HepG2 (cell line): Measurements from ENCODE around the gene FMOD. TPM values are rescaled to one million over a fixed set of nuclear protein-coding genes. Genes with fewer than 3 reads are reported as not detected.

Experiments used
- ADNP ChIP-seq: sonication (generic); formaldehyde crosslinking; IDR thresholded peaks from 2 replicates; pipeline ENCODE4 v1.4.0; 2020; ENCODE audit warnings: missing genetic modification reagents
- CBFB ChIP-seq: sonication (generic); formaldehyde crosslinking; IDR thresholded peaks from 2 replicates; pipeline ENCODE4 v1.4.0; 2020; ENCODE audit warnings: missing genetic modification reagents
- HNF1B ChIP-seq: sonication (generic); formaldehyde crosslinking; IDR thresholded peaks from 2 replicates; pipeline ENCODE4 v1.5.1; 2020; ENCODE audit warnings: mild to moderate bottlenecking, moderate library complexity, missing genetic modification reagents
- IKZF4 ChIP-seq: sonication (generic); formaldehyde crosslinking; IDR thresholded peaks from 2 replicates; pipeline ENCODE4 v1.5.1; 2020; ENCODE audit warnings: borderline replicate concordance, mild to moderate bottlenecking, low read depth, missing genetic modification reagents; ENCODE audit errors: not compliant biosample characterization
- JUN ChIP-seq: sonication (generic); formaldehyde crosslinking; IDR thresholded peaks from 2 replicates; pipeline ENCODE4 v1.4.0; 2020; ENCODE audit warnings: mild to moderate bottlenecking, missing genetic modification reagents
- MED13 ChIP-seq: sonication (generic); formaldehyde crosslinking; IDR thresholded peaks from 2 replicates; pipeline ENCODE4 v1.5.0; 2020; ENCODE audit warnings: missing genetic modification reagents
- PHF5A ChIP-seq: IDR thresholded peaks from one replicate; pipeline ENCODE4 v1.6.1; 2018; ENCODE audit warnings: low read depth, missing genetic modification reagents; ENCODE audit not compliant: unreplicated experiment
- POGZ ChIP-seq: sonication (generic); formaldehyde crosslinking; IDR thresholded peaks from 2 replicates; pipeline ENCODE4 v1.4.0; 2020; ENCODE audit warnings: mild to moderate bottlenecking, missing genetic modification reagents
- PRDM10 ChIP-seq: sonication (generic); formaldehyde crosslinking; IDR thresholded peaks from 2 replicates; pipeline ENCODE4 v1.4.0; 2020; ENCODE audit warnings: low read depth, missing genetic modification reagents
- RXRA ChIP-seq: sonication (generic); formaldehyde crosslinking; IDR thresholded peaks from 2 replicates; pipeline ENCODE4 v1.5.1; 2020; ENCODE audit warnings: missing genetic modification reagents
- STAG1 ChIP-seq: sonication (generic); formaldehyde crosslinking; IDR thresholded peaks from 2 replicates; pipeline ENCODE4 v1.4.0; 2020; ENCODE audit warnings: missing genetic modification reagents
- TRIM24 ChIP-seq: sonication (generic); formaldehyde crosslinking; IDR thresholded peaks from 2 replicates; pipeline ENCODE4 v1.8.0; 2022; ENCODE audit warnings: mild to moderate bottlenecking, missing genetic modification reagents
- ZFYVE20 ChIP-seq: sonication (generic); formaldehyde crosslinking; IDR thresholded peaks from 2 replicates; pipeline ENCODE4 v1.8.0; 2023; ENCODE audit warnings: low read depth, mild to moderate bottlenecking, moderate library complexity, missing genetic modification reagents, borderline replicate concordance
- ZNF205 ChIP-seq: IDR thresholded peaks from 2 replicates; pipeline ENCODE4 v1.6.1; 2018; ENCODE audit warnings: missing biosample characterization, missing genetic modification reagents
- ZNF382 ChIP-seq: sonication (generic); formaldehyde crosslinking; IDR thresholded peaks from 2 replicates; pipeline ENCODE4 v1.5.0; 2020; ENCODE audit warnings: missing genetic modification reagents, mild to moderate bottlenecking, borderline replicate concordance
- ZNF567 ChIP-seq: sonication (generic); formaldehyde crosslinking; IDR thresholded peaks from 2 replicates; pipeline ENCODE4 v1.8.1; 2023; ENCODE audit warnings: mild to moderate bottlenecking, missing genetic modification reagents, borderline replicate concordance
- ZNF598 ChIP-seq: sonication (generic); formaldehyde crosslinking; IDR thresholded peaks from 2 replicates; pipeline ENCODE4 v1.5.1; 2020; ENCODE audit warnings: mild to moderate bottlenecking, missing genetic modification reagents, borderline replicate concordance
- ZNF607 ChIP-seq: sonication (generic); formaldehyde crosslinking; IDR thresholded peaks from 2 replicates; pipeline ENCODE4 v1.5.1; 2020; ENCODE audit warnings: missing genetic modification reagents, mild to moderate bottlenecking, borderline replicate concordance
- ZNF678 ChIP-seq: sonication (generic); formaldehyde crosslinking; IDR thresholded peaks from 2 replicates; pipeline ENCODE4 v1.4.0; 2020; ENCODE audit warnings: mild to moderate bottlenecking, missing genetic modification reagents
- ZNF816 ChIP-seq: sonication (generic); formaldehyde crosslinking; IDR thresholded peaks from 2 replicates; pipeline ENCODE4 v1.8.0; 2022; ENCODE audit warnings: missing genetic modification reagents, mild to moderate bottlenecking, borderline replicate concordance
- ZNF879 ChIP-seq: sonication (generic); formaldehyde crosslinking; IDR thresholded peaks from 2 replicates; pipeline ENCODE4 v1.8.1; 2023; ENCODE audit warnings: missing genetic modification reagents
- ZSCAN21 ChIP-seq: sonication (generic); formaldehyde crosslinking; IDR thresholded peaks from 2 replicates; pipeline ENCODE4 v1.8.0; 2022; ENCODE audit warnings: mild to moderate bottlenecking, missing genetic modification reagents, moderate library complexity, borderline replicate concordance
- polyA plus RNA-seq, 8 experiments: library from polyadenylated mRNA; depleted of rRNA in 3 of 8; stranded (reverse) in 7 of 8; unstranded in 1 of 8; fragments of >200 nt; fragmentation: Illumina TruSeq in 4 of 8; extraction: Trizol in 4 of 8; gene quantifications; 2 replicates each; pipeline versions ENCODE4 v1.2.1 to v1.2.3, GENCODE V29; 2011 to 2016; ENCODE audit warnings: low read depth in 4 of 8, missing spikeins in 1 of 8, mixed read lengths in 1 of 8; ENCODE audit not compliant: insufficient read depth in 1 of 8
- total RNA-seq, 5 experiments: library from RNA; depleted of rRNA; stranded (reverse); fragments of >200 nt; fragmentation: Illumina TruSeq; extraction: Trizol; gene quantifications; 2 replicates each; pipeline ENCODE4 v1.2.3, GENCODE V29; 2016; ENCODE audit warnings: low read depth in 1 of 5
- TF ChIP-seq, protein P1 (sequence below): sonication (generic); formaldehyde crosslinking; IDR thresholded peaks from 2 replicates; pipeline ENCODE4 v1.5.1; 2020; ENCODE audit warnings: missing genetic modification reagents, mild to moderate bottlenecking, borderline replicate concordance

The FMOD gene
- total and polyA plus RNA-seq, 2 of the 13 experiments (the other 11 are each of a cell fraction or from before 2014, with no cell fraction given): 0.08 TPM; not detected in 1

- no peak for TF ChIP-seq ZNF567 (CRISPR knock-in tag)
- no peak for TF ChIP-seq PHF5A (CRISPR knock-in tag)
- TF ChIP-seq STAG1: peak; percentile 83
- TF ChIP-seq JUN: no peak
- no peak for TF ChIP-seq ZNF607 (CRISPR knock-in tag)
- TF ChIP-seq MED13: no peak
- TF ChIP-seq, protein P1, sequence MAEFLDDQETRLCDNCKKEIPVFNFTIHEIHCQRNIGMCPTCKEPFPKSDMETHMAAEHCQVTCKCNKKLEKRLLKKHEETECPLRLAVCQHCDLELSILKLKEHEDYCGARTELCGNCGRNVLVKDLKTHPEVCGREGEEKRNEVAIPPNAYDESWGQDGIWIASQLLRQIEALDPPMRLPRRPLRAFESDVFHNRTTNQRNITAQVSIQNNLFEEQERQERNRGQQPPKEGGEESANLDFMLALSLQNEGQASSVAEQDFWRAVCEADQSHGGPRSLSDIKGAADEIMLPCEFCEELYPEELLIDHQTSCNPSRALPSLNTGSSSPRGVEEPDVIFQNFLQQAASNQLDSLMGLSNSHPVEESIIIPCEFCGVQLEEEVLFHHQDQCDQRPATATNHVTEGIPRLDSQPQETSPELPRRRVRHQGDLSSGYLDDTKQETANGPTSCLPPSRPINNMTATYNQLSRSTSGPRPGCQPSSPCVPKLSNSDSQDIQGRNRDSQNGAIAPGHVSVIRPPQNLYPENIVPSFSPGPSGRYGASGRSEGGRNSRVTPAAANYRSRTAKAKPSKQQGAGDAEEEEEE (CRISPR knock-in tag): no peak
- TF ChIP-seq ZNF382 (CRISPR knock-in tag): no peak
- no peak for TF ChIP-seq ZSCAN21 (CRISPR knock-in tag)
- TF ChIP-seq IKZF4 (CRISPR knock-in tag): no peak
- TF ChIP-seq CBFB: no peak
- no peak for TF ChIP-seq ZNF598
- no peak for TF ChIP-seq ZFYVE20 (CRISPR knock-in tag)
- TF ChIP-seq RXRA: no peak
- no peak for TF ChIP-seq ZNF816
- no peak for TF ChIP-seq ZNF205
- TF ChIP-seq POGZ (CRISPR knock-in tag): no peak
- no peak for TF ChIP-seq PRDM10 (CRISPR knock-in tag)
- TF ChIP-seq HNF1B: 0 out of 2 replicates have a peak, but pooled peaks have one; percentile 31
- TF ChIP-seq TRIM24: no peak
- TF ChIP-seq ZNF879 (CRISPR knock-in tag): no peak
- TF ChIP-seq ADNP (CRISPR knock-in tag): no peak
- TF ChIP-seq ZNF678: no peak
Measured at GRCh38 chr1:203340112-203340790, 10.7 kb downstream of the FMOD start (continued).
